ENCODE data around the gene EFNA5.

The EFNA5 gene

DNA sequence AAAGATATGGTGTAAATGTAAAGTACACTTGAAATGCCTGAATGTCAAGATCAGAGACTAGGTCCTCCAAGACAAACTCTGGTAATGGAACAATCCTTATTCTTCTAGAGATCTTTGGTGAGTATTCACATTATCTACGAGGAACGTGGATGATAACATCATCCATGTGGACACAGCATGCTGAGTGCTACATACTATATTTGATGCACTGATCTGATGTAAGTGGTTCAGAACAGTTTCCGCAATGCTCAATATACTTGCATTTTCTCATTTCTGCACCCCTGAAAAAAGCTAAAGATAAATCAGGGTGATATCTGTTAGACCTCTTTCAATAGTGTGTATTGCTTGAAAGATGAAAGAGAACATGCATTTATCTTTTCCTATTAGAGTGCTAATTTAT, 226.8 kb downstream of the EFNA5 start:
- no peak for ATAC-seq
- TF ChIP-seq, protein P1, sequence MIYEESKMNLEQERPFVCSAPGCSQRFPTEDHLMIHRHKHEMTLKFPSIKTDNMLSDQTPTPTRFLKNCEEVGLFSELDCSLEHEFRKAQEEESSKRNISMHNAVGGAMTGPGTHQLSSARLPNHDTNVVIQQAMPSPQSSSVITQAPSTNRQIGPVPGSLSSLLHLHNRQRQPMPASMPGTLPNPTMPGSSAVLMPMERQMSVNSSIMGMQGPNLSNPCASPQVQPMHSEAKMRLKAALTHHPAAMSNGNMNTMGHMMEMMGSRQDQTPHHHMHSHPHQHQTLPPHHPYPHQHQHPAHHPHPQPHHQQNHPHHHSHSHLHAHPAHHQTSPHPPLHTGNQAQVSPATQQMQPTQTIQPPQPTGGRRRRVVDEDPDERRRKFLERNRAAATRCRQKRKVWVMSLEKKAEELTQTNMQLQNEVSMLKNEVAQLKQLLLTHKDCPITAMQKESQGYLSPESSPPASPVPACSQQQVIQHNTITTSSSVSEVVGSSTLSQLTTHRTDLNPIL (CRISPR knock-in tag; IDR thresholded peaks at IDR 0.05; ENCODE audit: low read depth), result no peak
- TF ChIP-seq ZNF565 (CRISPR knock-in tag; conservative IDR thresholded peaks at IDR 0.05; ENCODE audit: low read depth) (no peak), RARB (CRISPR knock-in tag; IDR thresholded peaks at IDR 0.05) (no peak), TCF4 (CRISPR knock-in tag; IDR thresholded peaks at IDR 0.05; ENCODE audit: borderline replicate concordance) (no peak), ESRRG (CRISPR knock-in tag; IDR thresholded peaks at IDR 0.05) (no peak), ZFP30 (CRISPR knock-in tag; IDR thresholded peaks at IDR 0.05) (no peak), TOX (CRISPR knock-in tag; IDR thresholded peaks at IDR 0.05; ENCODE audit: borderline replicate concordance) (no peak), GLIS3 (CRISPR knock-in tag; IDR thresholded peaks at IDR 0.05) (no peak), ISL1 (CRISPR knock-in tag; IDR thresholded peaks at IDR 0.05) (no peak), ZNF70 (CRISPR knock-in tag; IDR thresholded peaks at IDR 0.05) (no peak), CSDC2 (CRISPR knock-in tag; IDR thresholded peaks at IDR 0.05) (no peak), SNAI2 (CRISPR knock-in tag; IDR thresholded peaks at IDR 0.05) (no peak), ZC3H10 (CRISPR knock-in tag; IDR thresholded peaks at IDR 0.05) (no peak), ZNF8 (CRISPR knock-in tag; IDR thresholded peaks at IDR 0.05) (no peak), BACH2 (CRISPR knock-in tag; IDR thresholded peaks at IDR 0.05; ENCODE audit: borderline replicate concordance) (no peak), OSR1 (CRISPR knock-in tag; IDR thresholded peaks at IDR 0.05) (no peak)
- TF ChIP-seq, protein P2, sequence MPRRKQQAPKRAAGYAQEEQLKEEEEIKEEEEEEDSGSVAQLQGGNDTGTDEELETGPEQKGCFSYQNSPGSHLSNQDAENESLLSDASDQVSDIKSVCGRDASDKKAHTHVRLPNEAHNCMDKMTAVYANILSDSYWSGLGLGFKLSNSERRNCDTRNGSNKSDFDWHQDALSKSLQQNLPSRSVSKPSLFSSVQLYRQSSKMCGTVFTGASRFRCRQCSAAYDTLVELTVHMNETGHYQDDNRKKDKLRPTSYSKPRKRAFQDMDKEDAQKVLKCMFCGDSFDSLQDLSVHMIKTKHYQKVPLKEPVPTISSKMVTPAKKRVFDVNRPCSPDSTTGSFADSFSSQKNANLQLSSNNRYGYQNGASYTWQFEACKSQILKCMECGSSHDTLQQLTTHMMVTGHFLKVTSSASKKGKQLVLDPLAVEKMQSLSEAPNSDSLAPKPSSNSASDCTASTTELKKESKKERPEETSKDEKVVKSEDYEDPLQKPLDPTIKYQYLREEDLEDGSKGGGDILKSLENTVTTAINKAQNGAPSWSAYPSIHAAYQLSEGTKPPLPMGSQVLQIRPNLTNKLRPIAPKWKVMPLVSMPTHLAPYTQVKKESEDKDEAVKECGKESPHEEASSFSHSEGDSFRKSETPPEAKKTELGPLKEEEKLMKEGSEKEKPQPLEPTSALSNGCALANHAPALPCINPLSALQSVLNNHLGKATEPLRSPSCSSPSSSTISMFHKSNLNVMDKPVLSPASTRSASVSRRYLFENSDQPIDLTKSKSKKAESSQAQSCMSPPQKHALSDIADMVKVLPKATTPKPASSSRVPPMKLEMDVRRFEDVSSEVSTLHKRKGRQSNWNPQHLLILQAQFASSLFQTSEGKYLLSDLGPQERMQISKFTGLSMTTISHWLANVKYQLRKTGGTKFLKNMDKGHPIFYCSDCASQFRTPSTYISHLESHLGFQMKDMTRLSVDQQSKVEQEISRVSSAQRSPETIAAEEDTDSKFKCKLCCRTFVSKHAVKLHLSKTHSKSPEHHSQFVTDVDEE (CRISPR knock-in tag; IDR thresholded peaks at IDR 0.05), result no peak
- TF ChIP-seq, protein P3, sequence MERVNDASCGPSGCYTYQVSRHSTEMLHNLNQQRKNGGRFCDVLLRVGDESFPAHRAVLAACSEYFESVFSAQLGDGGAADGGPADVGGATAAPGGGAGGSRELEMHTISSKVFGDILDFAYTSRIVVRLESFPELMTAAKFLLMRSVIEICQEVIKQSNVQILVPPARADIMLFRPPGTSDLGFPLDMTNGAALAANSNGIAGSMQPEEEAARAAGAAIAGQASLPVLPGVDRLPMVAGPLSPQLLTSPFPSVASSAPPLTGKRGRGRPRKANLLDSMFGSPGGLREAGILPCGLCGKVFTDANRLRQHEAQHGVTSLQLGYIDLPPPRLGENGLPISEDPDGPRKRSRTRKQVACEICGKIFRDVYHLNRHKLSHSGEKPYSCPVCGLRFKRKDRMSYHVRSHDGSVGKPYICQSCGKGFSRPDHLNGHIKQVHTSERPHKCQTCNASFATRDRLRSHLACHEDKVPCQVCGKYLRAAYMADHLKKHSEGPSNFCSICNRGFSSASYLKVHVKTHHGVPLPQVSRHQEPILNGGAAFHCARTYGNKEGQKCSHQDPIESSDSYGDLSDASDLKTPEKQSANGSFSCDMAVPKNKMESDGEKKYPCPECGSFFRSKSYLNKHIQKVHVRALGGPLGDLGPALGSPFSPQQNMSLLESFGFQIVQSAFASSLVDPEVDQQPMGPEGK (CRISPR knock-in tag; IDR thresholded peaks at IDR 0.05; ENCODE audit: borderline replicate concordance), result no peak
- TF ChIP-seq, protein P4, sequence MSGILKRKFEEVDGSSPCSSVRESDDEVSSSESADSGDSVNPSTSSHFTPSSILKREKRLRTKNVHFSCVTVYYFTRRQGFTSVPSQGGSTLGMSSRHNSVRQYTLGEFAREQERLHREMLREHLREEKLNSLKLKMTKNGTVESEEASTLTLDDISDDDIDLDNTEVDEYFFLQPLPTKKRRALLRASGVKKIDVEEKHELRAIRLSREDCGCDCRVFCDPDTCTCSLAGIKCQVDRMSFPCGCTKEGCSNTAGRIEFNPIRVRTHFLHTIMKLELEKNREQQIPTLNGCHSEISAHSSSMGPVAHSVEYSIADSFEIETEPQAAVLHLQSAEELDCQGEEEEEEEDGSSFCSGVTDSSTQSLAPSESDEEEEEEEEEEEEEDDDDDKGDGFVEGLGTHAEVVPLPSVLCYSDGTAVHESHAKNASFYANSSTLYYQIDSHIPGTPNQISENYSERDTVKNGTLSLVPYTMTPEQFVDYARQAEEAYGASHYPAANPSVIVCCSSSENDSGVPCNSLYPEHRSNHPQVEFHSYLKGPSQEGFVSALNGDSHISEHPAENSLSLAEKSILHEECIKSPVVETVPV (CRISPR knock-in tag; IDR thresholded peaks at IDR 0.05), result no peak
- TF ChIP-seq, protein P5, sequence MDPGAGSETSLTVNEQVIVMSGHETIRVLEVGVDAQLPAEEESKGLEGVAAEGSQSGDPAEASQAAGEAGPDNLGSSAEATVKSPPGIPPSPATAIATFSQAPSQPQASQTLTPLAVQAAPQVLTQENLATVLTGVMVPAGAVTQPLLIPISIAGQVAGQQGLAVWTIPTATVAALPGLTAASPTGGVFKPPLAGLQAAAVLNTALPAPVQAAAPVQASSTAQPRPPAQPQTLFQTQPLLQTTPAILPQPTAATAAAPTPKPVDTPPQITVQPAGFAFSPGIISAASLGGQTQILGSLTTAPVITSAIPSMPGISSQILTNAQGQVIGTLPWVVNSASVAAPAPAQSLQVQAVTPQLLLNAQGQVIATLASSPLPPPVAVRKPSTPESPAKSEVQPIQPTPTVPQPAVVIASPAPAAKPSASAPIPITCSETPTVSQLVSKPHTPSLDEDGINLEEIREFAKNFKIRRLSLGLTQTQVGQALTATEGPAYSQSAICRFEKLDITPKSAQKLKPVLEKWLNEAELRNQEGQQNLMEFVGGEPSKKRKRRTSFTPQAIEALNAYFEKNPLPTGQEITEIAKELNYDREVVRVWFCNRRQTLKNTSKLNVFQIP (CRISPR knock-in tag; IDR thresholded peaks at IDR 0.05; ENCODE audit: borderline replicate concordance, low read depth), result no peak

DNA sequence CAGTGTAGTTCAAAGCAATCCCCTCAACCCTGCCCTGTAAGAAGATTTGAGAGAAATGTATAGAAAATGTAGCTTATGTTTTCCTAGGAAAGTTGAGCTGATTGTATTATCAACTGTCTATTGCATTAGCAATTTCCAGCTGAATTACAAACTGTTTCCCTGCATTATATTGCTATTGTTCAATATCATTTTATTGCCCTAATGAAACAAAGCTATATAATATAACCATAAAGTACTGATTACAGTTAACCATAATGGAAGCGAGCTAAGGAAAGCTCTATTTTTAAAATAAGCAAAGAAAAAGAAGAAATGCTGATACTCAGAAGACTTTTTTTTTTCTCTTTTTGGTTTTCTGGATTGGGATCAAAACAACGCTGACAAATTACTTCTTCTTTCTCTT, 228.3 kb downstream of the EFNA5 start:
- no peak for ATAC-seq
- TF ChIP-seq OSR1 (CRISPR knock-in tag; IDR thresholded peaks at IDR 0.05) (no peak), CSDC2 (CRISPR knock-in tag; IDR thresholded peaks at IDR 0.05) (no peak)

DNA sequence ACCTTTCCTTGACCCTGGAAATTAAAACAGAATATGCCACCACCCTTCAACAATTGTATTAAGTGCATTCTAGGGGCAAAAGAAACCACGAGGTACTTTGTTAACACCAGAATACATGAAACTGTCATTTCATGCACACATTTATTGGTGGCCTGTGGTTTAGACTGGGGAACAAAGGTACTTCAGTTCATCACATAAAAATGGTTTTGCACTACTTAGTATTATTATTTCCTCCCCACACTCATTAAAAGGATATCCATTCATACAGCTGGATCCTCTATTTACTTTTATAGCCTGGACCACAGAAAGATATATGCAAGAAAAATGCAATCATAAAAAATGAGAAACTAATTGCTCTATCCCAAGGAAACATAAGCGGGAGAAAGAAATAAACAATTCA, 230.9 kb downstream of the EFNA5 start:
- no peak for ATAC-seq
- TF ChIP-seq ISL1 (CRISPR knock-in tag; IDR thresholded peaks at IDR 0.05), result no peak
- TF ChIP-seq ZNF565 (CRISPR knock-in tag; conservative IDR thresholded peaks at IDR 0.05; ENCODE audit: low read depth), result no peak
- no peak for TF ChIP-seq TCF4 (CRISPR knock-in tag; IDR thresholded peaks at IDR 0.05; ENCODE audit: borderline replicate concordance)
- no peak for TF ChIP-seq CSDC2 (CRISPR knock-in tag; IDR thresholded peaks at IDR 0.05)
- no peak for TF ChIP-seq ZFP30 (CRISPR knock-in tag; IDR thresholded peaks at IDR 0.05)
- TF ChIP-seq, protein P4 (CRISPR knock-in tag; IDR thresholded peaks at IDR 0.05), result no peak
- no peak for TF ChIP-seq ZNF8 (CRISPR knock-in tag; IDR thresholded peaks at IDR 0.05)
